HG03135 (cell line): Measurements from ENCODE around the gene MSMO1.
"Not testable (repeated sequence)": the region's sequence is repeated elsewhere in the genome, so short reads cannot be mapped to it uniquely, and the experiment has no call there.

Experiments
- ATAC-seq: cut with Tn5 transposase; IDR thresholded peaks from one replicate; pipeline ENCODE4 v1.9.1; 2021; ENCODE audit warnings: mild to moderate bottlenecking, moderate library complexity; ENCODE audit not compliant: unreplicated experiment

The MSMO1 gene

DNA sequence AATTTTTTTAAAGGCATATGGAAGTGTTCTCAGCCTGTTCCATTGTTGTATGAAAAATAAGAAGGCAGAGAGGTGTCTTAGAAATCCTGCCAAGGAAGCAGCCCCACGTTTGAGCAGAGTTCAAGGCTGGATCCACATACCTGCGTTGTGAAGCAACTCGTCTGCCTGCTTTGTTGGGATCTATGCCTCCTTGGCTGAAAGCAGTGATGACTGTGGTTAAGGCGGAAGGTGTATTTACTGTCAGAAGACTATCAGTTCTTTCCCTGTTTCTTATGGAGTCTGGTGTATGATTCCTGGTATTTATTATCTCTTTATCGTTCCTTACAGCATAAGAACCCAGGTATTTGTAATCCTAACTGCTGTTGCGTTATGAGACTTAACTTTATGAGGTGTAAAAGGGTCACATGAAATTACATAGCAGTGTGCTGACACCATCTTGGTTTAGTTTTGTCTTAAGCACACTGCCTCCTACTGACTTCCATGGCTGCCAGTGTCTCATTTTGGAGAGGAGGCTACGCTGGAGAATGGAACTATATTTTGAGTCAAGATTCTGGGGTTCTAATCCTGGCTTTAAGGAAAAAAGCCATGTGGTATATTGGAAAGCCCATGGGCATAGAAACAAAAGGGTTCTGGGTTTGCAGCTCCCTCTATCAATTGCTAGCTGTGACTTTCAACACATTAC lies 3.1 kb upstream of the MSMO1 start:
- ATAC-seq, result no peak

DNA sequence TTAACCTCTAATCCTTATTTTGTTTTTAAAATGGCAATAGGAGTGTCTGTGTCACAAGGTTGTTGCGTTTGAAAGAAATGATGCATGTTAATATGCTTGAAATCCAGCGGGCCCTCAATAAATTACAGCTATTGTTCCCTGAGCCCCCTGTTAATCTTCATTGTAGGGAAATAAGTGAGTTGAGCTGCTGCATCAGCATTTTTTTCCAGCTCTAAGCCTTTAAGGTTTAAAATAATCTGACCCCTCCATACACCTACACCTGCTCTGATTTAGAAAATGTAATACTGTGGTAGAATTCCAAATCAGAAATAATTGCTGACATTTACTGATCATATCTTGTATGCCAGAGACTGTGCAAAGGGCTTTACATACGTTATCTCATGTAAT lies 2.6 kb upstream of the MSMO1 start:
- ATAC-seq, result no peak

DNA sequence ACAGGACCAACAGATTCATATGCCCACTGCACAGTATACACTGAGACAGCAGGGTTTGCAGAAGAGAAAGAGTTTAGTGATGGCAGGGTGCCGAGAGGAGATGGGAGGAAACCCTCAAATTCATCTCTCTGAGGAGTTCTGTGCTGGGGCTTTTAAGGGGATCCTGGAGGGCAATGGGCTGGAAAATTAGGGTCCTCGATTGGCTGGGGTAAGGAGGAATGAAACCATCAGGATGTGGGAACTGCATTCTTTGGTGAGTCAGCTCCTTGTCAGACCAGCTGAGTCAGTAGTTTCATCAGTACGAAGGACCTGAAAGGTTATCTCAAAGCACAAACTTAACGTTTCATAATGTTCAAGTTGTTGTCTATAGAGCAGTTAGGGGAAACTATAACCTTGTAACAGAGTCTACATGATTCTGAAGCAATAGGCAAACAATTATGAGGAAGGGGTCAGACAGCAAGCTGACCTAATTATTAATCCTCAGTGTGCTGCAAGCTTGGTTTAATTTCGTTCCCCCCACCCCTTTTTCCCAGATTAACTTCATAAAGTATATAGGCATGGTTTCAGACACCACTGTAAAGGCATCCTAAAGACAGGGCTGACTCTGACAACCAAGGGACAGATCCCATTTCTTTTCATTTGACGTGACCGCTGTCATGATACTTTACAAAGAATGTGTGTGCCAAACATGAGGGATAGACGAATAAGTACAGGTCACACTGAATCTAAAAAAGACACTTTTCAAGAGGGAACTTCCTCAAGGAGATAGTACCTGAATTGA lies 1.5 kb upstream of the MSMO1 start:
- ATAC-seq, result no peak

DNA sequence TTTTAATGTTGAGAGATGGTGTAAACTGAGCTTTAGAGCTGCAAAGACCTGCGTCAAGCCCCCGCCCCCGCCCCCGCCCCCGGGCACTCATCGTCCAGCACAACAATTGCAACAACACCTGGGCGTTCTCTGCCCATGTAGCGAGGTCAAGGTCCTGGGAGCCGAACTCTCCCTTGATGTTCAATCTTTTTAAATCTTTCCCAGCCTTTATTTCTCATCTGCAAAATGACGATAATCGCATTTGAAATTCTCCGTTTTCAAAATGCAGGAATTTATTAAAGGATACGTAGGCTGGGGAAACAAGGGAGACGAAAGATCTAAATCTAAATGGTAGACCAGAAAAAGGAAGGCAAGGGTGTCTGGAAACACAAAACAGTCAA lies 648 bp upstream of the MSMO1 start:
- ATAC-seq, result peak; percentile 16

DNA sequence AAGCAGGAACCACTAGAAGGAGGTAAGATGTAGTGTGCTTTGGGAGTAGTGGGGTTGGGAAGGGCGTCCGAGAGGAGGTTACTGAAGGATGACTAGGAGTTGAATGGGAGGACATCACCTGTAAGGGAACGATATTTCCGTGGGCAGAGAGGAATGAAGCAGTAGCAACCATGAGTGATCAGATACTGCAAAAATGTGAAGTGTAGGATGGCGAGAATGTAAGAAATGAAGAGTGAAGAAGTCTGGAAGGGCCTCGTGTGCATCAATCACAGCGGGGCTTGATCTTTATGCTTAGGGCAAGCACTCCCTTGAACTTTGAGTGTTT lies 594 bp downstream of the MSMO1 start:
- no peak for ATAC-seq

DNA sequence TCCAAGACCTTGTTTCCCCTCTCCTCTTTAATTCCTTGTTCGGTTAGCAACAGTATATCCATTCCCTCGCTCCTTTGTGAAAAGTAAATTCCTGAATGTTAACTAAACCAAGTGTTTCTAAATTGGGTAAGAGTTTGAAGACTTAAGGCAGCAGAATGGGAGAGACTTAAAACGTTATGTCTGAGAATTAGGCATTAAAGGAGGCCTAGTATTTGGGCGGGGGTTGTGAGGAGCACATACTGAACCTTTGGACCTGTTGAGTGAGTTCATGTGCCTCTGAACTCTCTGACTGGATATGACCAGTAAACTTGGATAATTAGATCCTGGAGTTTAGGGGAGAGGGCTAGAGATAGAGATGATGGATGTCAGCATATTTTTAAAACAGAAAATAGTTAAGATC lies 1.2 kb downstream of the MSMO1 start:
- no peak for ATAC-seq

DNA sequence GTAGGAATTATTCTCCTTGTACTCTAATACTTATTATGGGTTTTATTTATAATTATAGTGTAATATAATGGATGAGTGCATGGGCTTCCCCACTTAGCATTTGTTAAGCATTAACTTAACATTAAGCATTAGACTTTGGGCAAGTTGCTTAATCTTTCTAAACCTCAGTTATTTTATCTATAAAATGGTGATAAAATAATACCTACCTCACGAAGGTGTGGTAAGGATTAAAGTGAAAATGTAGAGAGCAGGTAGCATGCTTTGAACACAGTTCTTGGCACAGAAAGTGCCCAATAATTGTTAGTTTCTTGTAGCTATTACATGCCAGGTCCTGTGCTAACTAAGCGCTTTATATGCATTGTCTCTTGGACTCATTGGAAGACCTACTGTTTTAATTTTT lies 2.6 kb downstream of the MSMO1 start:
- ATAC-seq, result no peak

DNA sequence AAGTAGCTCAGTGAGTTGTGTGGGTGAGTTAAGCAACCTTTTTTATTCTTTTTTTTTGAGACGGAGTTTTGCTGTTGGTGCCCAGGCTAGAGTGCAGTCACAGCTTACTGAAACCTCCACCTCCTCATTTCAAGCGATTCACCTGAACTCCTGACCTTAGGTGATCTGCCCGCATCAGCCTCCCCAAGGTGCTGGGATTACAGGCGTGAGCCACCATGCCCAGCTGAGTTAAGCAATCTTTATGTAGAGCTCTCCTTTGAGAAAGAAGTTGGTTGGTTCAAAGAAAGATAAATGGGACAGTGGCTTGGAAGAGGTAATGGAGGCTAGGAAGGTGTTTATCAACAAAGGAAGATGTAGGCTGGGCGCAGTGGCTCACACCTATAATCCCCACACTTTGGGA lies 3.2 kb downstream of the MSMO1 start:
- ATAC-seq, result no peak

DNA sequence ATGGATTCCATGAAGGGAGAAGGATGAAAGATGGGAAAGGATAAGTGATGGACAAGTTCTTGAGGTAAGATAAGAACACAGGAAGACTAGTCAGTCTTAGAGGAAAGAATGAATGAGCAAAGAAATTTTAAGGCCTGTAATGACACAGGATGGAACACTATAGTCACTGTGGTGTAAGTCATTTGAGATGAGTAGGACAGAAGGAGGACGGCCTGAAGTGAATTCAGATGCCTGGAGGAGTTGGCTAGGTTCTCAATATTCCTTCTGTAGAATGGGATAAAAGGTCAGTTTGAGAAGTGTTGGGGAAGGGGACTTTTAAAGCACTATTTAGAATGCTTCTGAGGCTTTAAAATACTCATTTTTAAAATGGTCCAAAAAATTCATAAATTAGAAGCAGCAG lies 3.9 kb downstream of the MSMO1 start:
- no peak for ATAC-seq

DNA sequence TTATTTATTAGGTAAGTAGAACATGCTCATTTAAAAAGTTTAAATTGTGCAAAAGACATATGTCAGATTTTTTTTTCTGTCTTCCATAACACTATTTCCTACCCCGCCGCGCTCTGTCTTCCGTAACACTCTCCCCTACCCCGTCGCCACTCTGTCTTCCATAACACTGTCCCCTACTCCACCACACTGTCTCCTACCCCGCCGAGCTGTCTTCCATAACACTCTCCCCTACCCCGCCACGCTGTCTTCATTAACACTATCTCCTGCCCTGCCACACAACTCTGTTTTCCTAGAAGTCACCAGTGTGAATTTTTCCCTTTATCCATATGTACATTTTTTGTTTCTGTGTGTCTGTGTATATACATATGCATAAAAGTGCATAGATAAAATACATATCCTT lies 4.4 kb downstream of the MSMO1 start:
- ATAC-seq, result no peak

DNA sequence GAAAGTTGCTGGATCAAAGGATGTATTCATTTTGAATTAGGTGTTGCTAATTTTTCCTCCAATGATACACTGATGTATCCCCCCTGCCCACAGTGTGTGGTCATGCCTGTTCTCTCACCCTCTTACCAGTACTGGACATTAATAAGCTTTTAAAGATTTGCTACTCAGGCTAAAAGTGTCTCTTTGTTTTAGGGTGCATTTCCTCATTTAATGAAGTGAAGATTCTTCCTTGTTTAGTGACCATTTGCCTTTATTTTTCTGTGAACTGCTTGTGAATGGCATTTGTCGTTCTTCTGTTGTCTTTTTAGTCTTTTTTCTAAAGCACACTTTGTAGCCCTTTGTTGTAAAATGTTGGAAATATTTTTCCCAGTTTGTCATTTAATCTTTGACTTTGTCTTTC lies 5.0 kb downstream of the MSMO1 start:
- ATAC-seq, result no peak

DNA sequence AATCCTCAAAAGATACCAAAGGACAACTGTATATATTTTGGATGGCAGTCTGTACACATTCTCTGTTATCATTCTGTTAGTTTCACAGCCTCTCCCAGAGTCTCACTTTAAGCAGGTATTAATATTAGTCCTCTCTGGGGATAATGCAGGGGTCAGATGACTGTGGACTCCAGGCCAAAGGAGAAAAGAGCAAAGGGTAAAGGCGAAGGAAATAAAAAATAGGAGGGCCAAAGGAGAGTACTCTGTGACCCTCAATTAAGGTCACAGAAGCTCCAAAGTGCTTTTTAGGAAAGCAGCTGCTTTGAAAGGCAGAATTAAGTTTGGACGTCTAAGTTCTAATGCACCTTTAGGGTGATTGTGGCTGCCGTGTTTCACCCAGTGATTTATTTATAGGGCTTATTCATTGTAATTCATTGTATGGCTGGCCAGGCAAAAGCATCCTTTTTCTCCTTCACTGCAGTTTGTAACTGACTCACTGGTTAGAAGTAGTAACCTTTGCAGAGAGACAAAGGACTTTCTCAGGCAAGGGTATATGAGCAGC lies 7.8 kb downstream of the MSMO1 start:
- no peak for ATAC-seq

DNA sequence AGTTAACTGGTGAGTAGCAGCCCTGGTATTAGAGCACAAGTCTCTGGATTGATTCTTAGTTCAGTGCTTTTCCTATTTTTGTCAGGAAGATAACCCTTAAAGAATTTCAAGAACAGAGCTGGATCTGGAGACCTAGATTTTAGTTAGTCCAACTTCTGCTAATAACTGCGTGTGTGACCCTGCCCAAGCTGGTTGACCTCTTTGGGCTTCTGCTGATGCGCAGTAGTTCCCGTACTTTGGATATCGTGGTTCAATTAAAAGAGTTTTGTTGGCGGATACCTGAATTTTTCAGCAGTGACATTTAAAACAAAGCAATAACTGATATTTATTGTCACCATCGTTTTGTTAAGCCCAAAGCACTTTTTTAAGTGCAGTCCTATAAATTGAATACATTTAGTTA lies 9.3 kb downstream of the MSMO1 start:
- no peak for ATAC-seq

DNA sequence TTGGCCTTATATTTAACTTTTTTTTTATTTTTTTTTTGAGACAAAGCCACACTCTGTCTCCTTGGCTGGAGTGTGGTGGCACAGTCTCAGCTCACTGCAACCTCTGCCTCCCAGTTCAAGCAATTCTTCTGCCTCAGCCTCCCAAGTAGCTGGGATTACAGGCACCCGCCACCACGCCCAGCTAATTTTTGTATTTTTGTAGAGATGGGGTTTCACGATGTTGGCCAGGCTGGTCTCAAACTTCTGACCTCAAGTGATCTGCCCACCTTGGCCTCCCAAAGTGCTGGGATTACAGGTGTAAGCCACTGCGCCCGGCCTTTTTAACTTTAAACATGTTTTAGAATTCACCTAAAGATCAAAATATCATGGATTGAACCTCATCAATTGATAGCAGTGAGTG lies 14.9 kb downstream of the MSMO1 start:
- ATAC-seq, result not testable (repeated sequence)

DNA sequence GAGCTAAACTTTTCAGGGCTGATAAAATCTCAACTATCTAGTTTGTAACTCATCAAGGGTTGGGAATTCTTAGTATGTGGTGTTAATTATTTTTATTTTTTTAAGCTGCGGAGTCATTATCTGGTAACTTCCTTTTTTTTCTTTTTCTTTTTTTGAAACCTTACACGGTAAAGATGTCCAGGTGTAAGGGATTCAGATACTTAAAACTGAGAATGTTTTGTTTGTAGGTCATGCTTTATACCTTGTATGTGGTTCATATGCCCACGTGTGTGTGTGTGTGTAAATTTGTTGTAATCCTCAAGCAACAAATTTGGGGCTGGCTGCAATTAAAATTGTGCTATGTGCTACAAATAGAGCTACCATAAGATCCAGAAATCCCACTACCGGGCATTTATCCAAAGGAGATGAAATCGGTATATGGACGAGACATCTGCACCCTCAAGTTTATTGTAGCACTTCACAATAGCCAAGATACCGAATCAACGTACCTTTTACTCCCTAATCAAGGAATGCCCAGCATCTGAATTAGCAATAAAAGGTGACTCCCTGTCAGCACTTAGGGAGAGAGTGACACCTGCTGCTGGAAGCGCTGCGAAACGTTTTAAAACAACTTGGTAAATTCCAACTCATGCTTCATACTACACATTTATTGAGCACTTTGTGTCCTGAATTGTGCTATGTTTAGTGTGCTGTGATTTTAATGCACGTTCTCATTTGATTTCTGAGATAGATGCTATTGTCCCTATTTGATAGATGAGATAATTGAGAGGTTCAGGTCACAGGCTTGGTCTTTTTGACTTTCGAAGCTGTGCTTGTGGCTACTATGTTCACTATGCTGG lies 16.1 kb downstream of the MSMO1 start:
- ATAC-seq, result no peak

DNA sequence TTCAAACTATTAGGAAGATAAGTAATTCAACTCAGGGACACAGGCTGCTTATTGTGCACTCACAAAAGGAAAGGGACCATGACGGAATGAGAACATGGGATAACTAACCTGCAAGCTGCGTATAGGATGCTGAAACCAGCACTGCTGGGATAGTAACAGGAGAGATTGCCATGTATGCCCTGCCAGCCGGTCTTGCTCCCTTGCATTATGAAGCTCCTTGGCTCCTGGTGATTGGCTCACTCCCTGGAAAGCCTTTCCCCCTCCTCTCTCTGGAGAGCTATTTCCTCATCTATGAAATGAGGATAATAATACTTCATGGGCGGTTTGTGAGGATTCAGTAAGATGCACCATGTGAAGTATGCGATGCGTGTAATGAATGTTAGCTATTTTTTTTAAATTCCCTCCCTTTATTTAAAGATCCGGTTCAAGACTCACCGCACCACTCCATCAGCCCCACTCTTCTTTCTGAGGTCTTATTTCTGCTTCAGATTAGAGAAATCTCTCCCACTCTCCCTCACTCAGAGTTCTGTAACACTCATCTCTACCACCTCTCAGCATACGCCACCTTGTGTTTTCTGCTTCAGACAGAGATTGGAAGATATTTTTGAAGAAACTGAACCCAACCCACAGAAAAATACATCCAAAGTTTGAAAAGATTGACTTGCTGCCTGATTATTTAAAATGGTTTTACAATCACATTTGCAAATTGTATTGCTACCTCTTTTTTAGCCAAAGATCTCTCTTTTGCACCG lies 18.4 kb downstream of the MSMO1 start:
- ATAC-seq, result no peak

DNA sequence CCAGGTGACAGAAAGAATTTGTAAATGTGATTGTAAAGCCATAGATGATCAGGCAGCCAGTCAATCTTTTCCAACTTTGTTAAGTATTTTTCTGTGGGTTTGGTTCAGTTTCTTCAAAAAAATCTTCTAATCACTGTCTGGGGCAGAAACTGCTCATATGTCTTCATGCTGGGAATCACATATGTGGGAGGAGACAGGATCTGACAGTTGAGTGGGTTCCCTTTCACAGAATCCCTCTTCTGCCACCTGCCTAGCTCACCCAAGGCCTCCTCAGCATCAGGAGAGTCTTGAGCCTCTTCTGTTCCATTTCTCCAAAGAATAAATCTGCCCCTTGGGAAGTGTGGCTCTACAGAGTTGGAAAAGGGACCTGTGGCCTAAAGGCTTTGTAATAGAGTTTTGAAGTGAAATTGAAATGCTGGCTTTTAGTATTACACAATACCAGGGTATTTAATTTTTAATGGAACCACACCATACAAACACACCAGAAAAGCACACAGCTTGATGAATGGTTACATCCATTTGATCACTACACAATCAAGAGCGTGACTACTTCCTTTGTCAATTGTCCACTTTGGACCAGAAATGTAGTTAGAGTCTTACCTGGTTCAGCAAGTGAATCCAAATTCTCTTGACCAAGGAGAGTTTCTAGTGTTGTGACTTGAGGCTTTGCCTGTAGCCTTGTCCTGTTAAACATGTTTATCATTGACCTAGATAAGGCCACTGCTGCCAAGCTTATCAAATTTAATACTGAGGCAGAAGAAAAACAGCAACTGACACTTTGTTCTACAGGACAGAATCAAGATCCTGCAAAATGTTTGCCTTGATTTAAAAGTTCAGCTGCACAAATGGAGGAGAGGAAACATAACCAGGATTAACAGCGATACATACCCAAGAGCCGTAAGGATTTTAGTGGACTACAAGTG lies 20.4 kb downstream of the MSMO1 start:
- no peak for ATAC-seq

DNA sequence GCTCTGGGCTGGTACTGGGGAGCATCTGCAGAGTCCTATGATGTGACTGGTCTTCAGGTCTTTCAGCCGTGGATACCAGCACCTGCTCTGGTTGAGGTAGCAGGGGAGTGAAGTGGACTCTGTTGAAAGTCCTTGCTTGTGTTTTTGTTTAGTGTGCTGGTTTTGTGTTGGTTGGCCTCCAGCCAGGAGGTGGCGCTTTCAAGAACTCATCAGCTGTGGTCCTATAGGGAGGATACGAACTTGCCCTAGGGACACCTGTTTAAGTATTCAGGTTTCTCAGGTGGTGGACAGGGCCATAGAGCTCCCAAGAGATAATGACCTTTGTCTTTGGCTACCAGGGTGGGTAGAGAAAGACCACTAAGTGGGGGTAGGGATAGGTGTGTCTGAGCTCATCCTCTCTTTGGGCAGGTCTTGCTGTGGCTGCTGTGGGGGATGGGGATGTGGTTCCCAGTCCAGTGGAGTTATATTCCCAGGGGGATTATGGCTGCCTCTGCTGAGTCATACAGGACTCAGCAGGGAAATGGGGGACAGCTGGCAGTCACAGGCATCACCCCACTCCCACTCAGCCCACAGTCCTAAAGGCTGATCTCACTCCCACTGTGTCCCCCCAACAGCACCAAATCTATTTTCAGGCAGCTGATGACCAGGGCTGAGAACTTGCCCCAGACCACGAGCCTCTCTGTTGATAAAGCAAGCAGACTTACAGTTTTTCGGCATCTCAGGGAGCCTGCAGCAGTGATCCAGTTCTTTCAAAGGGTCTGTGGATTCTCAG lies 24.1 kb downstream of the MSMO1 start:
- ATAC-seq, result no peak

DNA sequence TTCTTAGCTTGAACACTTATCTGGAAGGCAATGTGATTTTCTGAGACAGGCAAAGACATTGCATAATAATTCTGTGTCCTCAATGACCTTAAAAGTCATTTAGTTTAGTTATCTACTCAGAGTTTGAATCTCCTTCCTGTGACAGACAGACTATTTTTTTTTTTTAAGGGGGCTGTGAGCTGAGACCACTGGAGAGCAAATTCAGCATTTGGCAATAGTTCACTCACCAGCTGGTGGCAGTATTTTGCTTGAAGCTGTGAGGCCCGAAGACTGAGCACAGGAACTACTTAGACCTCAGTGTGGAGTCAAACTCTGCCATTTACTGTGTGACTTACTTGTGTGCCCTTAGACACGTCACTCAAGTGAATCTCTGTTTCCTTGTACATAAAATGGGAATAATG lies 28.4 kb downstream of the MSMO1 start:
- peak; percentile 66 for ATAC-seq
